Suppressor macrophage treated with lipopolysaccharide for 1 hour (primary cell): ENCODE results near the gene TMEM125.

Experiments used
- DNase-seq, 3 donors: peaks; one replicate each; pipeline ENCODE4 v3.0.0-alpha.2; 2020 to 2022

Gene TMEM125

DNA sequence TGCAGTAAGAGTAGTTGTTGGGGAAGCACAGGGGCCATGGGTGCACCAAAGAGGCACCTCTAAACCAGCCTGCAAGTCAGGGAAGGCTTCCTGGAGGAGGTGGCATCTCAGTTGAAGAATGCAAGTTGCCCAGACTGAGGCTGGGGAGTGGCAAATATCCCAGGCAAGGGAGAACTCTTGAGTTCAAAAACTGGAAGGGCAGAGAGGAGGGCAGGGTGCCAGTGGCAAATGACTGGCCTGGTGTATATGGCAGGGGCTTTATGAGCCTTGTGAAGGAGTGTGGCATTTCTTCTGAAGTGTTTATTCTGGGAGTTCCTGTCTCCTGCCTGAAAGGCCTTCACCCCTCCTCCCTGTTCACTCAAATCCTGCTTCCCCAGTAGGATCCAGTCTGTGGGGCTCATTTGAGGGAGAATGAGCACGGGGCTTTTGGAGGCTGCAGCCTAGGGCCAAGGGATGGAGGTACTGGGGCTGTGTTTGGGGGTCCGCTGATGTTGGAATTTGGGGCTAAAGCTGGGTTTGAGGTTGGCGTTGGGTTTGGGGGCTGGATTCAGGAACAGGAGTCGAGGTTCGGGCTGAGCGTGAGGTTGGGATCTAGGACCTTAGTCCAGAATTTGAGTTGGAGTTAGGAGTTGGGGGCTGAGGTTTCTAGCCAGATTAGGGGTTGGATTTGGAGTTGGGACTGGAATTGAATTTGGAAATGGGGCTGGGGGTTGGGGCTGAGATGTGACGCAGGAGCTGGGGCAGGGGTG, at the start of gene TMEM125:
TSS of gene TMEM125 (plus strand) at position 357 of the 749 bp plus-strand sequence. CDS start 2,740 bp downstream, outside the sequence.
- no peak for DNase-seq

DNA sequence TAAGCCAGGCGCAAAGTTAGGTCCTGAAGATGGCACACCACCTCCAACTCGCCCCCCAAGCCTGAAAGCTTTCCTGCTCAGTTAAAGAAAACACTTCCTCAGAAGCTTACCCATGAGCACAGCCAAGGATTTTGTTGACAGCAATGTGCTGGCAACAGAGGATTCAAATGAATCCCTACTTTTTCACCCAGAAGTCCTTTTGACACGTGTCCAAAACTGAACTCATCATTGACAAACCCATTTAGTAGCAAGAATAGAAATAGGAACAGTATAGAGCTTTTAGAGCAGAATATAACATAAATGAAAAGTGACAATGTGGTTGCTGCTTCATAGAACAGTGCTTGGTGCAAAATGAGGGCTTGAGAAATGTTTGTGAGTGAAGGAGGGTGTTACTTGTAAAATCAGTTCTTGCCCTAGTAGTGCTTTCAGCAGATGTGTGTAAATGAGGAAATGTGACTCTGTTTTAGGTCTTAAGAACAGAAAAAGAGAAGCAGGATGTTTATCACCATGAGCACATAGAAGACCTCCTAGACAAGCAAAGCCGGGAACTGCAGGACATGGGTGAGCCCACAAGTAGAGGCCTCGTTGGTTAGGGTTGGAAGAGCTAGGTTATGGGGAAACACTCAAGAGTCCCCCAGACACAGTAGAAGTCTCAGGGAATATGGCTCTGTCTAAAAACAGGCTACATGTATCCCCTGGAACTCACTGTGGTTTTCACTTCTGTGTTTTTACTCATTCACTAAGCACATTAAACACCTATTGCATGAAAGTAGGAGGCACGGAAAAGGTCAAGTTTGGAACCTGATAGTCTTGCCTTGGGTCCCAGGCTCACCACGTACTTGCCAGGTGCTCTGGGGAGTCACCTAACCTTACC, 48.6 kb upstream of the TMEM125 start:
- peak; percentile 19 to 57 (median 49) for DNase-seq

DNA sequence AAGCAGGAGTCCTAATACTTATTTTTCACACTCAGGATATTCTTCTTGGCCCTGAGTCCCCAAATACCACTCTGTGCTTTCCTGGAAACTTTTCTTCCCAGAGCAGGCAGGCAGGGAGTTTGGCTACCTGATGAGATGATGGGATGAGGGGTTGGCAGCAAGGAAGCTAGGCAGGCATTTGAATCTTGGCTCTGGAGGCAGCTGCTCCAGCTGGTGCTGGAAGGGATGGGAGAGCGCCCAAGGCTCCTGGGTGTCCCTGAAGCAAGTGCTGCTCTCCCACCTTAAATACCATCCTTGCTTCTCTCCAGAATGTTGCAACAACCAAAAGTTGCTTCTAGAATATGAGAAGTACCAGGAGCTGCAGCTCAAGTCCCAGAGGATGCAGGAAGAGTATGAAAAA, 48.0 kb upstream of the TMEM125 start:
- no peak for DNase-seq

DNA sequence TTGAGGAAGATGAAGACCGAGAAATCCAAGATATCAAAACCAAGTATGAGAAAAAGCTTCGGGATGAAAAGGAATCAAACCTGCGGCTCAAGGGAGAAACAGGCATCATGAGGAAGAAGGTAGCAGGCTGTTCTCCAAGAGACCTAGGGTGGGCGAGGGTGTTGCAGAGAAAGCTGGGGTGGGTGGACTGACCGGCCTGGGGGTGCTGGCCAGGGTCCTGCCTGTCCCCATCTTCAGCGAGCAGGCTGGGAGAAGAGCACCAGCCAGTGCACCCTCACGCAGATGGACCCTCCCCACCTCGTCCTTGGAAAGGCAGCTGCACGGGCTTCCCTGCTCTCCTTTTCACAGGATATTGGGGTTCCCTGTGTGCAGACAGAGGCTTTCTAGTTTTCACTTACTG, 46.9 kb upstream of the TMEM125 start:
- DNase-seq: no peak

DNA sequence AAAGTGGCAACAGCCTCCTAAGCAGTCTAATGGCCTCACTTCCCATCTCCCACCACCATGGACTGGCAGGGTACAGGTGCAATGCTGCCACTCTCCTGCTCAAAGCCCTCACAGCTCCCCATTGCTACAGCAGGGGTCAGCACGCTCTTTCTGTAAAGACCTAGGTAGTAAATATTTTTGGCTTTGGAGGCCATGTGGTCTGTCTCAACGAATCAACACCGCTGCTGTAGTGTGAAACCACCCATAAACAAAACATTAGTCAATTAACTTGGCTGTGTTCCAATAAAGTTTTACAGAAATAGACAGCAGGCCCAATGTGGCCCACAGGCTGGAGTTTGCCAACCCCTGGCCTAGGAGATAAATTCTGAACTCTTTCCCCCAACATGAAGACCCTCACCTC, 44.6 kb upstream of the TMEM125 start:
- peak in 1 of 3 donors; percentile 26 for DNase-seq

DNA sequence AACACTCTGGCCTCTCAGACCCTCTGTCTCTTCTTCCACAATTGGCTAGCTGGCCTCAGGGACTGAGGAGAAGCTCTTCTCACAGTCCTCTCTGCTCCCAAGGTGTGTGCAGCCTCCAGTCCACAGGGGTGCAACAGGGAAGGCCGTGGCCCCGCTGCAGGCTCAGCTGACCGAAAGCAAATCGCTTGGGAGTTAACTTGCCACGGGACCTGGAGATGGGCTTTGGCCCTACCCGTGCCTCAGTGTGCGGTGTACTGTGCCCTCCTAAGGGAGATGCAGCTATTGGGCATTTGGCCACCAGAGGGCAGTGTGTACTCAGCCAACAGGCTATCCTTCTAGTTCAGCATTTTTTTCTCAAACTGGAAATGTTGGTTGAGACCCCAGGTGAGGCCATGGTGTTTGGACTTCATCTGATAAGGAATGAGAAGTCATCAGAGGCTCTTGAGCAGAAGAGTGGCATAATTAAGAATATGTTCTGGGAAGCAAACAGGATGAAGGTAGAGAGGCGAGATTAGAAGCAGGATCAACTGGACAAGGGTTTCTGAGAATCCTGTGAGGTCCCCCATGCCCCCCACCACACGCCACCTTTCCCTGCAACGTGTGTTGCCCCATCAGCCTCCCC, 42.5 kb upstream of the TMEM125 start:
- DNase-seq: peak; percentile 77 to 89 (median 85)

DNA sequence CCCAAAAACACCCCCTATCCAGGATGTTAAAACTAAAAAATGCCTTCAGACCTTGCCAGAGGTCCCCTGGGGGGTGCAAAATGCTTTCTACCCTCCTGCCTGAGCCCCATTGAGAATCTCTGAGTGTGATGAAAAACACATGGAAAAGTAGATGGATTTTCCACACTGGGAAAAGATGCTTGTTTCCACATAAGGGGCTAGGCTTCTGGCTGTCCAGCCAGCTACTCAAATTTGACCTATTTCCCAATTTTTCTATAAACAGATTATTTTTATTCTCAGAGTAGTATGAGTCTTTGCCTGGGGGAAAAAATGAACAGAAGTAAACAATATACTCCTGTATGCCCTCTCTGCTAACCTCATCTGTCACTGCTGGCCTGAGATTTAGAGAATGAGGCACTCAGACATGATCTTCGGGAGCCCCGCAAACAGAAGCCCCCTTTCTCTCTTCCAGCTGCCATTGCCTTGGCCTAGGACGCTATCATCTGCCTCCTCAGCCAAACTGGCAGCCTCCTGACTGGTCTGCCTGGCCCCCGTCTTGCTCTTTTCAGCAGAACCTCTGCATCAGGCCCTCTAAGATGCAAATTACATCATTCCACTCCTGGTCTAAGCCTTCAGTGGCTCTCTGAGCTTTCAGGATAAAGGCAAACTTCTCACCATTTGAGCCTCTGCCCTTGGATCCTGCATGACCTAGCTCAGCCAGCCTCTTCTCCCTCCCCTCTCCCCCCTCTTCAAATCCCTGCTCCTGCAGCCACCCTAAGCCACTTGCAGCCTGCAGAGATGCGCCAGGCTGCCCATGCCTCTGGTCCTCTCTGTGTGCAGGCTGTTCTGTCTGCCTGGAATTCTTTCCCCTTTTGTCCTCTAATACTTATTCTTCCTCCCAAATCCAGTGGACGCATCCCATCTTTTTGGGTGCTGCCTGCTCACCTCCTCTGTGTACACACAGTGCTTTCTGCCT, 39.7 kb upstream of the TMEM125 start:
- DNase-seq: no peak

DNA sequence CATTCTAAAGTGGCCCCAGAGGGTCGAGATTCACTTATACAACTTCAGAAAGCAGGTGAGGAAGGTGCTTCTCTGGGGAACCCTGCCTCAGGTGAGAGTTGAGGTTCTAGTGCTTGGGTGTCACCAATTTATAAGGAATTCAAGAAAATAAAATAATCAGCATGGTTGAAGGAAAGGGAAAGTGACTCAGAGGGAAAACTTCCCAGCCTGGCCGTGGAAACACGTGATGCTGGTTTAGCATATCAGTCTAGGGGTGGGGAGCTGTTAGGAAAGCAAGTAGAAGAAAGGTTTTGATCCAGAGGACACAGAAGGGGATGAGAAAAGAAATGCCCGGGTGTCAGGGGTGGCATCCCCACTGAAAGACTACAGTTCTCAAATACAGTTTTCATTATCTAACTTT, 37.7 kb upstream of the TMEM125 start:
- peak; percentile 47 to 56 (median 53) for DNase-seq

DNA sequence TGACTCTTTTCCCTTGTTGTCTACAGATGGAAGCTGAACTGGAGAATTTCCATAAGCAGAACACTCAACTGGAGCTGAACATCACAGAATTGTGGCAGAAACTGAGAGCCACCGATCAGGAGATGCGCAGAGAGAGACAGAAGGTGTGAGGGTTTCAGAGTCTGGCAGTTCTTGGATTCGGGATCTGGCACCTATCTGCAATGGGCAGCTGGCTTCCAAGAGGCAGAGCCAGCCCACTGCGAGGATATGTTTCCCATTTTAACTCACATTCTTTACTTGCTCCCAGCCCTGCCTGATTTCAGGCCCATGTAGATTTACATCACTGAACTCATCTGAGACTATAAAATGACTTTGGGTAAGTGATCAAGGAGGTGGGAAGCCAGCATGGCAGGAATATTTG, 37.3 kb upstream of the TMEM125 start:
- no peak for DNase-seq

DNA sequence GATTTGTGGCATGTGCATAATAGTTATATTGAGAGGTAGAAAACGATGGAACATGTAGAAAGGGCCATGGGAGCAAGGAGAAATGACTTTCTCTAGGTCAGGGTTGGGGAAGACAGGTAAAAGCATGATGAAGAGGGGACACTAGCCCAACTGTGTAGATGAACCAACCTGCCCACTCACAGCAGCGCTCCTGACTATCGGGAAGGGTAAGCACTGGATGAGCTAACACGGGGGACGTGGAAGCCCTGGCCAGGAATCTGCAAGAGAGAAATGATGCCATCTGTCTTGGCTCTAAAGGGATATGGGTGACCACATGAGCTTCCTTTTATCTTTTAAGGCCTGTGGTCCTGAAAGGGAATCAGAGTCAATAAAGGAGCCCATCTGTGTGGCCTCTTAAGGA, 36.2 kb upstream of the TMEM125 start:
- DNase-seq: no peak

DNA sequence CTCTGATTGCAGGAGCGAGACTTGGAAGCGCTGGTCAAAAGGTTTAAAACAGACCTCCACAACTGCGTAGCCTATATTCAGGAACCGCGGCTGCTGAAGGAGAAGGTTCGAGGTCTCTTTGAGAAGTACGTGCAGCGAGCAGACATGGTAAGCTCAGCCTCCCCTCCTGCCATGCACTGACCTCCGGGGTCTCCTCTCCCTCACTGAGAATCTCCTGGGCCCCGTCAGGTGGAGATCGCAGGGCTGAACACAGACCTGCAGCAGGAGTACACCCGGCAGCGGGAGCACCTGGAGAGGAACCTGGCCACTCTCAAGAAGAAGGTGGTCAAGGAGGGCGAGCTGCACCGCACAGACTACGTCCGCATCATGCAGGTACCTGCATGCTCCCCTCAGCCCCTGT, 35.5 kb upstream of the TMEM125 start:
- DNase-seq: no peak

DNA sequence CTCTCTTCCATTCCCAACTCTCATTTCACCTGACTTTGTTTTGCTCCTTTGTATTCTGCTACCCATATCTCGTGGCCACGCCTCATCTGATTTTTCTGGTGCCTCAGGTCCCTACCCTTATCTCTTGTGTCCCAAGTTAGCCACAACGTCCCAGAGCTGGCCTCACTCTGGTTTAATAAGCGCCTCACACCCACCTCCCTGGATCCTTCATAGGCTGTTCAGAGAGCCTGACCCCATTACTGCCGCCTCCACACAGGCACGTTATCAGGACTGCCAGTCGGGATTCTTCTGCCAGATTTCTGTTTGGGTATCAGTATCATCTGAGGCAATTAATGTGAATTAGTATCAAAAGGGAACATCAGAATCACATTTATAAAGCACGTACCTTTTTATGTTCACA, 34.7 kb upstream of the TMEM125 start:
- no peak for DNase-seq

DNA sequence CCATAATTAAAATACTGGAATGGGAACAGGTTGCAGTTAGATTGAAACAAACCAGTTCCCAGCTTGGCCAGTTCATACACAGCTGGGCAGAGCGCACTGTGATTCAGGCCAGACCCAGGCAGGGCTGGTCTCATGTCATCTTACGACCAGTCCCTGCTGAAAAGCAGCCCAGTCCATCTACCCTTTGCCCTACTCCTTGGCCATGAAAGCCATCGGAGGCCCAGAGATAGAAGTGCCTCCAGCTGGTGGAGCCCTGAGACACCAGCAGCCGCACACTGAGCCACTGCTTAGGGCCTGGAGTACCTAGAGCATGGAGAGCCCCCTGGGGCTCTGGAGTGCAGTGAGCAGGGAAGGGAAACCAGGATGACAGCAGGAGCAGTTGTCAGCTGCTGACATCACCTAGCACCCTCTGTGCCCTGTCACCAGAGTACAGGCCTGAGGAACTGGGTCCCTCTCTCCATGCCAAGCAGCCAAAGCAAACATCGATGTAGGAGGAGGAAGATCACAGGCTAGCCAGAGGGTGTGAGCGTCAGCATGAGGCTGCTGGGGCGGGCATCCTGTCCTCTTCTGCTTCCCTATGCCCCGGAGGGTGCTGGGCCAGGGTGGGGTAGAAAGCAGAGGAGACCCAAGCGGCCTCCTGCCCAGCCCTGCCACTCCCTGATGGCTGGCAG, 34.2 kb upstream of the TMEM125 start:
- DNase-seq: peak; percentile 27 to 36 (median 28)

DNA sequence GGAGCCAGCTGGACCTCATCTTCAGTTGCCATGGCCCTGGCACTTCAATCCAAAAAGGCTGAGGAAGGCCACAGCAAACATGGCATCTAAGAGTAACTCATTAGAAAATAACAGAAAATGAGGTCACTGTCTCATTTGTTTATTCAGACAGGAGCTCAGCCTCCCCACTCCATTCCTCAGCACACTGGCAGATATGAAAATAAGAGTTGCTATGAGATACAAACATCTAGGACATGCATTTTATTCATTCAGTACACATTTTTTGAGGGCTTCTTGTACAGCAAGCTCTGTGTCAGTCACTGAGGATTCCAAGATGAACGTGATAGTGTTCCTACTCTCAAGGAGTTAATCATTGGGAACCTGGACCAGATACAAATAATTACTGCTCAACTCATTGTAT, 32.7 kb upstream of the TMEM125 start:
- no peak for DNase-seq

DNA sequence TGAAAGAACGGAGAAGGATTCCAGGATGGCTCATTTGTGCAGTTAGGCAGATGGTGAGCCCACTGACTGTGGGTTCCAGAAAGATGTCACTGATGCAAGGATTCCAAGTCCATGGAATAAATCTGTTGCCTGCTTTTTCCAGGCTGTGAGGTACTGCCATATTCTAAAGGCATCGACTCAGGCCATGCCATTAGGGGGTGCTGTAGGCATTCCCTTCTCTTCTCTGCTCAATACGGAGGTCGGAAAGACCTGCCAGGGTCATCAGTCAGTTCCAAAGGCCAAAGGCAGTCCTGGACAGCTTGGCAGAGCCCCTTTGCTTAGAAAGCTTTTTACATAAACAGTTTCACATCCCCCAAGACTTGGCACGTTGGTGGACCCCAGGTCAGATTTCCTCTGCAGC, 31.7 kb upstream of the TMEM125 start:
- peak; percentile 67 to 76 (median 69) for DNase-seq

DNA sequence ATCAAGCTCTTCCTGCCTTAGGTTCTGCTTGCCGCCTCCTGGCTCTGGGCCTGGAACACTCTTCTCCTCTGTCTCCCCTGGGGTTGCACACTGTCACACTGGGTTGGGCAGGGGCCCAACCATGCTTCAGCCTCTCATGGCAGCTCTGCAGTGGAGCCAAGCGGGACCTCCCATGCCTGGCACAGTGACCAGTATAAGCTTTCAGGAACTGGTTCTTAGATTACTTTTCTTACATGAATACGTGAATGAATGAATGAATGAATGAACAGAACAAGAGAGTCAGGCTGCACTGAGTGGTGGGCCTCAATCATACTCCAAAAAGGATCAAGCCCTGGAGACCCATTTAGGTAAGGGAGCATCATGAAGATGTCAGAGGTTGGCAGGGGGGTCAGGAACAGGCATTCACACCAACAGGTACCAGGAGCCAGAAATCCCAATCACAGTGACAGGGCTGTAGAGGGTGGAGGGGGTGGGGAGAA, 30.8 kb upstream of the TMEM125 start:
- DNase-seq: no peak

DNA sequence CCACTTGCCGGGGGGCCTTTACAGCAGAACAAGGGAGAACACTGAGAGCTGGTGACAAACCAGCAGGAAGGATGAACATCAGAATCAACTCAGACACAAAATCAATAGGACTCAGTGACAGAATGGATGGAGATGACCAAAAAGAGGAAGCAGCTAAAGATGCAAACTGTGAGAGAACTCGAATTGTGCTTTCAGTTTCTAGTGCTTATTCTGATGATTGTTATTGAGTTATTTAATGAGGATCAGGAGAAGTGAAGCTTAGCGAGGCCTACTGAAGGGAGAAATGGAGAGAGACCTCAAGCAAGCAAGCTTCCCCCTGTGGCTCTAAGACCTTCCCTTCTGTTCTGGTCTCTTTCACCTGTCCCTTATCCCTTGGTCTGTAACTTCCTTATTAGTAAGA, 30.3 kb upstream of the TMEM125 start:
- peak; percentile 50 to 66 (median 54) for DNase-seq

DNA sequence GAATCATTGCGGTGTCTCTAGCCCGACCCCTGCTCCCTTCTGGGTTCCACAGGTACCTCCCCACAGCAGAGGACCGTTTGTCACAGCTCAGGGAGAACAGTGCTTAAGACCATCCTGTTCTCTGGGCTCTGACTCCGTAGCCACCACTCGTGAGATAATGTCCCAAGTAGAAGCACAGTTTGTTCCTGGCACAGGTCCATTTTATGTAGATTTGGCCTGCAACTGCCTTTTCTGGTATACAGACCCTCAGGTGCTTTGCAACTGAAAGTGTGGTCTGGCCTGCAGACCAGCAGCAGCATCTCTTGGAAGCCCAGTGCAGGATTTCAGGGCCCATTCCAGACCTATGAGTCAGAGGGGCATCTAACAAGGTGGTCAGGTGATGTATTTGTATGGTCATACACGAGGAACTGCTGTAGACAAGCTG, 28.4 kb upstream of the TMEM125 start:
- DNase-seq: no peak

DNA sequence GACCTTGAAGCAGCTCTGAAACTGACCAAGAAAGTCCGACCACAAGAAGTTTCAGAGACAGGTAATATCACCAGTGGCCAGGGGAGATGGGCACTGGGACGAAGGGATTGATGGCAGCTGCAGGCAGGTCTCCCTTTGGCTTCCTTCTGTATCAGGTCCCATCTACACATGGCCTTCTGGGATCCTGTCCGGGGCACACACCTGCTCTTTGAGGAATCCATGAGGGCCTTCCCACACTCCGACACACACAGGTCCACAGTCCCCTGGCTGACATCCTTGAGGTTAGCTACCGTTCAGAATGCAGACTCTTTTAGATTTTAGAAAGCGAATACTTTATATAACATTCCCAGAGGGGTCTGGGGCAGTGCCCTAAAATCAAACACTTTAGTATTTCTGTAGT, 26.5 kb upstream of the TMEM125 start:
- DNase-seq: no peak

DNA sequence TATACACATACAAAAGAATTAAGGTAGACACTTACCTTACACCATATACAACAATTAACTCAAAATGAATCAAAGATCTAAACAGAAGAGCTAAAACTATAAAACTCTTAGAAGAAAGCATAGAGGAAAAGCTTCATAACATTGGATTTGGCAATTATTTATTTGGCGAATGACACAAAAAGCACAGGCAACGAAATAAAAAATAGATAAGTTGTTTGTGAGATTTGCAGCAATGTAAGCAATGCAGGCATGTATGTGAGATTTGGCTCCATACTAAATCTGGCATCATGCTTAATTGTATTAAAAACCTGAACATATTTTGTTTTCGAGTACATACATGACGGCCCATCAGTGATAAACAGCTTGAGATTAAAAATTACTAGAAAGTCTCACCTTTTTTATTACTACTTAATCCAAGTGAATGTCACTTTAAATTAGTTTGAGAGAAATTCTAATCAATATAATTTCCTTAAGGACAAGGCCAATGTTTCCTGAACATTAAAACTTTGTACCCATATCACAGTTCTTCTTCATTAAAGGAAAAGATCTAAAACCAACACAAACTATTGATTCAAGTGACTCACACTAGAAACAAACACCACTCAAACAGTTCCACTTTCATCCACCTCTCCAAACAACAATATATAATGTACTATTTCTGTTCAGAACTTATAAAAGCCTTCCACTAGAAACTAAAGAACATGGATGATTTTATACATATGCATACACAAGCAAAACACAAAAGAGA, 23.1 kb upstream of the TMEM125 start:
- DNase-seq: no peak
